HepG2 (cell line): Measurements from ENCODE around the gene GATM. TPM values are rescaled to one million over a fixed set of nuclear protein-coding genes. Genes with fewer than 3 reads are reported as not detected.
A peak's percentile ranks its signal among the peaks of the same experiment; 100 is the strongest.

Experiments
- CHD2 ChIP-seq: IDR thresholded peaks from 2 replicates; pipeline ENCODE4 v1.6.1; 2011; ENCODE audit warnings: low read depth, low read length, improper control_type of control experiment
- FOXO1 ChIP-seq: sonication (generic); formaldehyde crosslinking; IDR thresholded peaks from 2 replicates; pipeline ENCODE4 v1.4.0; 2020; ENCODE audit warnings: missing genetic modification reagents
- HMG20A ChIP-seq: IDR thresholded peaks from 2 replicates; pipeline ENCODE4 v1.6.1; 2016; ENCODE audit warnings: borderline replicate concordance
- HMG20B ChIP-seq: conservative IDR thresholded peaks from 2 replicates; pipeline ENCODE4 v1.6.1; 2016; ENCODE audit warnings: missing genetic modification reagents, missing compliant biosample characterization
- IKZF1 ChIP-seq: fragments of 450-650 bp; IDR thresholded peaks from 2 replicates; pipeline ENCODE4 v1.7.1; 2016
- NFE2L2 ChIP-seq: fragments of 150-350 bp; IDR thresholded peaks from 2 replicates; pipeline ENCODE4 v1.6.1; 2014; ENCODE audit warnings: low read length
- RFX3 ChIP-seq: IDR thresholded peaks from 2 replicates; pipeline ENCODE4 v1.6.1; 2016; ENCODE audit warnings: missing biosample characterization, missing genetic modification reagents
- SATB2 ChIP-seq: sonication (generic); formaldehyde crosslinking; IDR thresholded peaks from 2 replicates; pipeline ENCODE4 v1.5.0; 2020; ENCODE audit warnings: missing genetic modification reagents
- SMYD3 ChIP-seq: sonication (generic); formaldehyde crosslinking; IDR thresholded peaks from 2 replicates; pipeline ENCODE4 v1.8.1; 2023; ENCODE audit warnings: mild to moderate bottlenecking, missing genetic modification reagents
- ZBTB21 ChIP-seq: sonication (generic); formaldehyde crosslinking; IDR thresholded peaks from 2 replicates; pipeline ENCODE4 v1.4.0; 2020; ENCODE audit warnings: missing genetic modification reagents
- ZNF143 ChIP-seq: sonication (generic); formaldehyde crosslinking; IDR thresholded peaks from 2 replicates; pipeline ENCODE4 v1.4.0; 2020; ENCODE audit warnings: missing genetic modification reagents
- ZNF30 ChIP-seq: sonication (generic); formaldehyde crosslinking; IDR thresholded peaks from 2 replicates; pipeline ENCODE4 v1.5.0; 2020; ENCODE audit warnings: mild to moderate bottlenecking, missing genetic modification reagents
- polyA plus RNA-seq, 8 experiments: library from polyadenylated mRNA; depleted of rRNA in 3 of 8; stranded (reverse) in 7 of 8; unstranded in 1 of 8; fragments of >200 nt; fragmentation: Illumina TruSeq in 4 of 8; extraction: Trizol in 4 of 8; gene quantifications; 2 replicates each; pipeline versions ENCODE4 v1.2.1 to v1.2.3, GENCODE V29; 2011 to 2016; ENCODE audit warnings: low read depth in 4 of 8, missing spikeins in 1 of 8, mixed read lengths in 1 of 8; ENCODE audit not compliant: insufficient read depth in 1 of 8
- total RNA-seq, 5 experiments: library from RNA; depleted of rRNA; stranded (reverse); fragments of >200 nt; fragmentation: Illumina TruSeq; extraction: Trizol; gene quantifications; 2 replicates each; pipeline ENCODE4 v1.2.3, GENCODE V29; 2016; ENCODE audit warnings: low read depth in 1 of 5
- TF ChIP-seq, protein P1 (sequence below): sonication (generic); formaldehyde crosslinking; IDR thresholded peaks from 2 replicates; pipeline ENCODE4 v1.4.0; 2020; ENCODE audit warnings: mild to moderate bottlenecking, missing genetic modification reagents
- TF ChIP-seq, protein P2 (sequence below), 2 experiments: IDR thresholded peaks; 2 replicates each; pipeline ENCODE4 v1.6.1; 2011 to 2012; ENCODE audit warnings: low read length in 2 of 2, borderline replicate concordance in 1 of 2, low read depth in 1 of 2, mild to moderate bottlenecking in 1 of 2, moderate library complexity in 1 of 2
- TF ChIP-seq, protein P3 (sequence below): sonication (generic); formaldehyde crosslinking; IDR thresholded peaks from 2 replicates; pipeline ENCODE4 v1.4.0; 2020; ENCODE audit warnings: missing genetic modification reagents; ENCODE audit errors: not compliant biosample characterization

GATM gene
- total and polyA plus RNA-seq, 2 of the 13 experiments (the other 11 are each of a cell fraction or from before 2014, with no cell fraction given), result 2.1 to 16.8 TPM

DNA sequence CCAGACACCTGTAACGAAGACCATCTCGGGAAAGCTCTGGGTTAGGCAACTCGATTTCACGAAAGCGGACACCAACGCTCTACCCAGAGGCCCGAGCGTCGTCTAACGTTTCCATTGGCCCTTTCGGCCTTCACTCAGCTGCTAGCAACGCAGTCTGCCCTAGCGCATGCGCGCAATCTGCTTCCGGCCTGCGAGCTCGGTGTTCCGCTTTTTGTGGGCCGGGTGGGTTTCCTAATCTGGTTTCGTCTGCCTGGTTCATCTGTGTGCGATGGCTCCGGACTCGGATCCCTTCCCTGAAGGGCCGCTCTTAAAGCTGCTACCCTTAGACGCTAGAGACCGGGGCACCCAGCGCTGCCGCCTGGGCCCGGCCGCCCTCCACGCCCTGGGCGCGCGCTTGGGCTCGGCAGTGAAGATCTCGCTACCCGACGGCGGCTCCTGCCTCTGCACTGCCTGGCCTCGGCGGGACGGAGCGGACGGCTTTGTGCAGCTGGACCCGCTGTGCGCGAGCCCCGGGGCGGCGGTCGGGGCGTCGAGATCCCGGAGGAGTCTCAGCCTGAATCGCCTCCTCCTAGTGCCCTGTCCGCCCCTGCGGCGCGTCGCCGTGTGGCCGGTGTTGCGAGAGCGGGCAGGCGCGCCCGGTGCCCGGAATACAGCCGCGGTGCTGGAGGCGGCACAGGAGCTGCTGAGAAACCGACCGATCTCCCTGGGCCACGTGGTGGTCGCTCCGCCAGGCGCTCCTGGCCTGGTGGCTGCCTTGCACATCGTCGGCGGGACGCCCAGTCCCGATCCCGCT, 24.0 kb upstream of the GATM start (continued):
- TF ChIP-seq ZNF143 (CRISPR knock-in tag) (peak; percentile 90), ZBTB21 (no peak), FOXO1 (peak; percentile 32; the same call in 1 of the 2 replicates), SATB2 (0 out of 2 replicates have a peak, but pooled peaks have one; percentile 40), CHD2 (no peak), HMG20B (CRISPR knock-in tag) (peak; percentile 6; the same call in 1 of the 2 replicates), SMYD3 (CRISPR knock-in tag) (0 out of 2 replicates have a peak, but pooled peaks have one; percentile 75), IKZF1 (no peak), ZNF30 (no peak; the same call in 1 of the 2 replicates), NFE2L2 (no peak), HMG20A (CRISPR knock-in tag) (peak; percentile 20; the same call in 1 of the 2 replicates), RFX3 (CRISPR knock-in tag) (no peak; the same call in 1 of the 2 replicates)
- TF ChIP-seq, protein P1, sequence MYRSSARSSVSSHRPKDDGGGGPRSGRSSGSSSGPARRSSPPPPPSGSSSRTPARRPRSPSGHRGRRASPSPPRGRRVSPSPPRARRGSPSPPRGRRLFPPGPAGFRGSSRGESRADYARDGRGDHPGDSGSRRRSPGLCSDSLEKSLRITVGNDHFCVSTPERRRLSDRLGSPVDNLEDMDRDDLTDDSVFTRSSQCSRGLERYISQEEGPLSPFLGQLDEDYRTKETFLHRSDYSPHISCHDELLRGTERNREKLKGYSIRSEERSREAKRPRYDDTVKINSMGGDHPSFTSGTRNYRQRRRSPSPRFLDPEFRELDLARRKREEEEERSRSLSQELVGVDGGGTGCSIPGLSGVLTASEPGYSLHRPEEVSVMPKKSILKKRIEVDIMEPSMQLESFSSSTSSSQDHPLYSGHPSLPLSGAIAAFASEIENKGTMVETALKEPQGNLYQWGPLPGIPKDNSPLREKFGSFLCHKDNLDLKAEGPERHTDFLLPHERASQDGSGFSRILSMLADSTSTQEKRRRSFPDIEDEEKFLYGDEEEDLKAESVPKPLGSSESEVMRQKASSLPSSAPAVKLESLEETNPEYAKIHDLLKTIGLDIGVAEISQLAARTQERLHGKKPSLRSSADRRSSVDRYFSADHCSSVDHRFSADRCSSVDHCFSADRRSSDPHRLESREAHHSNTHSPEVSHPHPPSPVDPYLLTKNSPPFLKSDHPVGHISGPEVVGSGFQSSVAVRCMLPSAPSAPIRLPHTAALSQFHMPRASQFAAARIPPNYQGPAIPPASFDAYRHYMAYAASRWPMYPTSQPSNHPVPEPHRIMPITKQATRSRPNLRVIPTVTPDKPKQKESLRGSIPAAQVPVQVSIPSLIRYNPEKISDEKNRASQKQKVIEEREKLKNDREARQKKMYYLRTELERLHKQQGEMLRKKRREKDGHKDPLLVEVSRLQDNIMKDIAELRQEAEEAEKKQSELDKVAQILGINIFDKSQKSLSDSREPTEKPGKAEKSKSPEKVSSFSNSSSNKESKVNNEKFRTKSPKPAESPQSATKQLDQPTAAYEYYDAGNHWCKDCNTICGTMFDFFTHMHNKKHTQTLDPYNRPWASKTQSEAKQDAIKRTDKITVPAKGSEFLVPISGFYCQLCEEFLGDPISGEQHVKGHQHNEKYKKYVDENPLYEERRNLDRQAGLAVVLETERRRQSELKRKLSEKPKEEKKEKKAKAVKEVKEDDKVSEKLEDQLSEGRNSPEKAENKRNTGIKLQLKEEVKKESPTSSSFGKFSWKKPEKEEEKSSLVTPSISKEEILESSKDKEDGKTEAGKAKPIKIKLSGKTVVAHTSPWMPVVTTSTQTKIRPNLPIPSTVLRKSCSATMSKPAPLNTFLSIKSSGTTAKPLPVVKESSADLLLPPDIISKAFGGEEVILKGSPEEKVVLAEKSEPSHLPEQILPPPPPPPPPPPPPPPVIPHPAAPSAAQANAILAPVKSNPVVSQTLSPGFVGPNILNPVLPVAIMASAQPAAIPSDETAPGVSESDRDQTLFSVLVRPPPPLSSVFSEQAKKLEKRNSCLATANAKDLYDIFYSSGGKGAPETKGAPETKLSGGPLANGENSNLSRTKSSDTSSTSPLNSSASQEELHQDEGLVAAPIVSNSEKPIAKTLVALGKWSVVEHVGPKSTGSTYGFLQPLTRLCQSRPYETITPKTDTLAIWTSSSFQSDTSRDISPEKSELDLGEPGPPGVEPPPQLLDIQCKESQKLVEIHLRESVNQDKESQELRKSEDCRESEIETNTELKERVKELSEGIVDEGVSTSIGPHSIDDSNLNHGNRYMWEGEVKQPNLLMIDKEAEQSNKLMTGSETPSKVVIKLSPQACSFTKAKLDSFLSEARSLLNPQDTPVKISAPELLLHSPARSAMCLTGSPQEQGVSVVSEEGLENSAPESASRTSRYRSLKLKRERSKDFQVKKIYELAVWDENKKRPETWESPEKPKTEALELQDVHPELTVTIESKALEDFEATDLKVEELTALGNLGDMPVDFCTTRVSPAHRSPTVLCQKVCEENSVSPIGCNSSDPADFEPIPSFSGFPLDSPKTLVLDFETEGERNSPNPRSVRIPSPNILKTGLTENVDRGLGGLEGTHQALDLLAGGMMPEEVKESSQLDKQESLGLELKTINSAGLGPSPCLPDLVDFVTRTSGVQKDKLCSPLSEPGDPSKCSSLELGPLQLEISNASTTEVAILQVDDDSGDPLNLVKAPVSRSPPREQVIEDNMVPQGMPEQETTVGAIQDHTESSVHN, result no peak
- TF ChIP-seq, protein P2, sequence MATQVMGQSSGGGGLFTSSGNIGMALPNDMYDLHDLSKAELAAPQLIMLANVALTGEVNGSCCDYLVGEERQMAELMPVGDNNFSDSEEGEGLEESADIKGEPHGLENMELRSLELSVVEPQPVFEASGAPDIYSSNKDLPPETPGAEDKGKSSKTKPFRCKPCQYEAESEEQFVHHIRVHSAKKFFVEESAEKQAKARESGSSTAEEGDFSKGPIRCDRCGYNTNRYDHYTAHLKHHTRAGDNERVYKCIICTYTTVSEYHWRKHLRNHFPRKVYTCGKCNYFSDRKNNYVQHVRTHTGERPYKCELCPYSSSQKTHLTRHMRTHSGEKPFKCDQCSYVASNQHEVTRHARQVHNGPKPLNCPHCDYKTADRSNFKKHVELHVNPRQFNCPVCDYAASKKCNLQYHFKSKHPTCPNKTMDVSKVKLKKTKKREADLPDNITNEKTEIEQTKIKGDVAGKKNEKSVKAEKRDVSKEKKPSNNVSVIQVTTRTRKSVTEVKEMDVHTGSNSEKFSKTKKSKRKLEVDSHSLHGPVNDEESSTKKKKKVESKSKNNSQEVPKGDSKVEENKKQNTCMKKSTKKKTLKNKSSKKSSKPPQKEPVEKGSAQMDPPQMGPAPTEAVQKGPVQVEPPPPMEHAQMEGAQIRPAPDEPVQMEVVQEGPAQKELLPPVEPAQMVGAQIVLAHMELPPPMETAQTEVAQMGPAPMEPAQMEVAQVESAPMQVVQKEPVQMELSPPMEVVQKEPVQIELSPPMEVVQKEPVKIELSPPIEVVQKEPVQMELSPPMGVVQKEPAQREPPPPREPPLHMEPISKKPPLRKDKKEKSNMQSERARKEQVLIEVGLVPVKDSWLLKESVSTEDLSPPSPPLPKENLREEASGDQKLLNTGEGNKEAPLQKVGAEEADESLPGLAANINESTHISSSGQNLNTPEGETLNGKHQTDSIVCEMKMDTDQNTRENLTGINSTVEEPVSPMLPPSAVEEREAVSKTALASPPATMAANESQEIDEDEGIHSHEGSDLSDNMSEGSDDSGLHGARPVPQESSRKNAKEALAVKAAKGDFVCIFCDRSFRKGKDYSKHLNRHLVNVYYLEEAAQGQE (IDR thresholded peaks at IDR 0.05; ENCODE audit: borderline replicate concordance in 1 of 2, low read depth in 1 of 2, low read length in 2 of 2), result 0 out of 4 replicates have a peak, but pooled peaks of 1 of the 2 experiments have one; percentile 5
- TF ChIP-seq, protein P3, sequence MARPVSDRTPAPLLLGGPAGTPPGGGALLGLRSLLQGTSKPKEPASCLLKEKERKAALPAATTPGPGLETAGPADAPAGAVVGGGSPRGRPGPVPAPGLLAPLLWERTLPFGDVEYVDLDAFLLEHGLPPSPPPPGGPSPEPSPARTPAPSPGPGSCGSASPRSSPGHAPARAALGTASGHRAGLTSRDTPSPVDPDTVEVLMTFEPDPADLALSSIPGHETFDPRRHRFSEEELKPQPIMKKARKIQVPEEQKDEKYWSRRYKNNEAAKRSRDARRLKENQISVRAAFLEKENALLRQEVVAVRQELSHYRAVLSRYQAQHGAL, result peak; percentile 37
